WTC11 (cell line): ENCODE data around the gene ALMS1. TPM values are rescaled to one million over a fixed set of nuclear protein-coding genes. Genes with fewer than 3 reads are reported as not detected.

ENCODE experiments used
- ATAC-seq: fragments of 200-7000 bp; cut with Tn5 transposase; 2 replicates; pipeline ENCODE4 v1.10.0; 2021; ENCODE audit warnings: mild to moderate bottlenecking, moderate library complexity
- CTCF ChIA-PET: fragments of 300-600 bp; sonication (Branson Sonifier 250); formaldehyde crosslinking; loops from one replicate; lab custom pipeline; 2021; ENCODE audit warnings: antibody characterized with exemption; lab: Charles Lee
- POLR2A ChIA-PET: fragments of 350-600 bp; sonication (Branson Sonifier 250); formaldehyde crosslinking; loops from one replicate; lab custom pipeline; 2021; ENCODE audit warnings: antibody characterized with exemption; lab: Charles Lee
- DNase-seq: peaks from one replicate; pipeline ENCODE4 v3.0.0; 2021; ENCODE audit warnings: low spot score
- H3K27ac Mint-ChIP-seq: 2 replicates; pipeline ENCODE4 v1.8.0; 2021; ENCODE audit warnings: mixed read lengths
- H3K27me3 Mint-ChIP-seq: 2 replicates; pipeline ENCODE4 v1.8.0; 2021; ENCODE audit warnings: low read depth, mild to moderate bottlenecking, moderate library complexity, mixed read lengths
- H3K36me3 Mint-ChIP-seq: 2 replicates; pipeline ENCODE4 v1.8.0; 2021; ENCODE audit warnings: mixed read lengths
- H3K4me1 Mint-ChIP-seq: 2 replicates; pipeline ENCODE4 v1.8.0; 2022; ENCODE audit warnings: mixed read lengths
- H3K4me3 Mint-ChIP-seq: 2 replicates; pipeline ENCODE4 v1.8.0; 2021; ENCODE audit warnings: mild to moderate bottlenecking, moderate library complexity, mixed read lengths
- H3K9me3 Mint-ChIP-seq: 2 replicates; pipeline ENCODE4 v1.8.0; 2021; ENCODE audit warnings: mixed read lengths
- CBFB ChIP-seq: sonication (generic); formaldehyde crosslinking; IDR thresholded peaks from 2 replicates; pipeline ENCODE4 v1.8.1; 2022; ENCODE audit warnings: mild to moderate bottlenecking, low read depth, missing genetic modification reagents
- ESRRA ChIP-seq: sonication (generic); formaldehyde crosslinking; IDR thresholded peaks from 2 replicates; pipeline ENCODE4 v1.8.1; 2022; ENCODE audit warnings: mild to moderate bottlenecking, missing genetic modification reagents, borderline replicate concordance
- FOXK1 ChIP-seq: sonication (generic); formaldehyde crosslinking; IDR thresholded peaks from 2 replicates; pipeline ENCODE4 v1.8.0; 2022; ENCODE audit warnings: mild to moderate bottlenecking, moderate library complexity, missing genetic modification reagents
- IRF2 ChIP-seq: sonication (generic); formaldehyde crosslinking; IDR thresholded peaks from 2 replicates; pipeline ENCODE4 v1.8.0; 2022; ENCODE audit warnings: low read depth, missing genetic modification reagents, borderline replicate concordance
- MXD4 ChIP-seq: fragments of 250-450 bp; sonication (Bioruptor Pico); IDR thresholded peaks from 2 replicates; pipeline ENCODE4 v1.8.0; 2021; ENCODE audit warnings: mild to moderate bottlenecking, moderate library complexity, borderline replicate concordance
- NFATC4 ChIP-seq: fragments of 250-450 bp; sonication (Bioruptor Pico); IDR thresholded peaks from 2 replicates; pipeline ENCODE4 v1.9.0; 2021; ENCODE audit warnings: mild to moderate bottlenecking
- OVOL2 ChIP-seq: fragments of 250-450 bp; sonication (Bioruptor Pico); IDR thresholded peaks from 2 replicates; pipeline ENCODE4 v1.9.0; 2021; ENCODE audit warnings: mild to moderate bottlenecking, borderline replicate concordance
- RORB ChIP-seq: fragments of 250-450 bp; sonication (Bioruptor Pico); IDR thresholded peaks from 2 replicates; pipeline ENCODE4 v1.9.0; 2021; ENCODE audit warnings: mild to moderate bottlenecking
- TCF7 ChIP-seq: sonication (generic); formaldehyde crosslinking; IDR thresholded peaks from 2 replicates; pipeline ENCODE4 v1.8.0; 2022; ENCODE audit warnings: mild to moderate bottlenecking, low read depth, missing genetic modification reagents, moderate library complexity
- ZBTB21 ChIP-seq: sonication (generic); formaldehyde crosslinking; IDR thresholded peaks from 2 replicates; pipeline ENCODE4 v1.8.1; 2023; ENCODE audit warnings: mild to moderate bottlenecking, missing genetic modification reagents, borderline replicate concordance
- ZBTB43 ChIP-seq: sonication (generic); formaldehyde crosslinking; IDR thresholded peaks from 2 replicates; pipeline ENCODE4 v1.8.1; 2023; ENCODE audit warnings: mild to moderate bottlenecking, missing genetic modification reagents
- ZNF138 ChIP-seq: sonication (generic); formaldehyde crosslinking; conservative IDR thresholded peaks from 2 replicates; pipeline ENCODE4 v1.8.1; 2022; ENCODE audit warnings: mild to moderate bottlenecking, moderate library complexity, missing genetic modification reagents
- ZNF219 ChIP-seq: sonication (generic); formaldehyde crosslinking; IDR thresholded peaks from 2 replicates; pipeline ENCODE4 v1.8.0; 2023; ENCODE audit warnings: missing genetic modification reagents, mild to moderate bottlenecking, borderline replicate concordance
- ZNF263 ChIP-seq: sonication (generic); formaldehyde crosslinking; IDR thresholded peaks from 2 replicates; pipeline ENCODE4 v1.8.1; 2022; ENCODE audit warnings: low read depth, mild to moderate bottlenecking, moderate library complexity, missing genetic modification reagents
- ZSCAN18 ChIP-seq: fragments of 250-450 bp; sonication (Bioruptor Pico); IDR thresholded peaks from 2 replicates; pipeline ENCODE4 v2.1.2; 2022; ENCODE audit warnings: mild to moderate bottlenecking, moderate library complexity
- total RNA-seq: library from RNA; stranded (reverse); gene quantifications from 3 replicates; pipeline ENCODE4 v1.2.3, GENCODE V29; 2021
- TF ChIP-seq, protein P1 (sequence below): fragments of 250-450 bp; sonication (Bioruptor Pico); IDR thresholded peaks from 2 replicates; pipeline ENCODE4 v1.9.0; 2021; ENCODE audit warnings: mild to moderate bottlenecking, borderline replicate concordance
- TF ChIP-seq, protein P2 (sequence below): sonication (generic); formaldehyde crosslinking; IDR thresholded peaks from 2 replicates; pipeline ENCODE4 v1.8.1; 2023; ENCODE audit warnings: mild to moderate bottlenecking, missing genetic modification reagents
- TF ChIP-seq, protein P3 (sequence below): sonication (generic); formaldehyde crosslinking; IDR thresholded peaks from 2 replicates; pipeline ENCODE4 v1.8.1; 2022; ENCODE audit warnings: mild to moderate bottlenecking, moderate library complexity, missing genetic modification reagents

ALMS1 gene
- total RNA-seq, 1 experiment from 2014 or later = 37.3 TPM

DNA sequence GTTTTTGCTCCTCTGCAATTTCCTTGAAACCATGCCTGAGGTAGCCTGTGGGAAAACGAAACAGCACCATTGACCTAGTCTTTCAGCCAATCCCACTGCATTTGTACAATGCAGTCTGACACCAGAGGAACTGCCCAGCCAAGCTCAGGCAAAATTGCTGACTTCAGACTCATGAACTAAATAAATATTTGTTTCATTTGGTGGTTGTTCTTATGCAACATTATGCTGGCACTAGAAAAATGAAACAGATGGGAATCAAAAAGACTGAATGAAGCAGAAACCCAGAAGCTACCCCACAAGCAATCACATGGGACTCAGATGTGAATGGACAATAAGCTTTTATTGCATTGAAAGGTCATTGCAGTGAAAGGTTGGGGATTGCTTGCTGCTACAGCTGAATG, 254.9 kb downstream of the ALMS1 start (continued):
- TF ChIP-seq CBFB = no peak
- TF ChIP-seq RORB (CRISPR knock-in tag) = no peak

GRCh38 chr2:73640946-73641766, 255.5 kb downstream of the ALMS1 start:
- POLR2A ChIA-PET = no interaction called here
- H3K36me3 Mint-ChIP-seq = peaks cover 32% of the 10 kb centered on the region
- CTCF ChIA-PET = no interaction called here

GRCh38 chr2:73641767-73642062, 256.1 kb downstream of the ALMS1 start:
- CTCF ChIA-PET = no interaction called here

More at GRCh38 chr2:73640946-73641766, 255.5 kb downstream of the ALMS1 start:
- TF ChIP-seq RORB (CRISPR knock-in tag) = no peak
- no peak for TF ChIP-seq ZBTB43 (CRISPR knock-in tag)
- no peak for TF ChIP-seq ZNF219 (CRISPR knock-in tag)
- no peak for TF ChIP-seq ZBTB21
- TF ChIP-seq ZNF263 (CRISPR knock-in tag) = no peak
- no peak for TF ChIP-seq IRF2 (CRISPR knock-in tag)
- TF ChIP-seq, protein P1, sequence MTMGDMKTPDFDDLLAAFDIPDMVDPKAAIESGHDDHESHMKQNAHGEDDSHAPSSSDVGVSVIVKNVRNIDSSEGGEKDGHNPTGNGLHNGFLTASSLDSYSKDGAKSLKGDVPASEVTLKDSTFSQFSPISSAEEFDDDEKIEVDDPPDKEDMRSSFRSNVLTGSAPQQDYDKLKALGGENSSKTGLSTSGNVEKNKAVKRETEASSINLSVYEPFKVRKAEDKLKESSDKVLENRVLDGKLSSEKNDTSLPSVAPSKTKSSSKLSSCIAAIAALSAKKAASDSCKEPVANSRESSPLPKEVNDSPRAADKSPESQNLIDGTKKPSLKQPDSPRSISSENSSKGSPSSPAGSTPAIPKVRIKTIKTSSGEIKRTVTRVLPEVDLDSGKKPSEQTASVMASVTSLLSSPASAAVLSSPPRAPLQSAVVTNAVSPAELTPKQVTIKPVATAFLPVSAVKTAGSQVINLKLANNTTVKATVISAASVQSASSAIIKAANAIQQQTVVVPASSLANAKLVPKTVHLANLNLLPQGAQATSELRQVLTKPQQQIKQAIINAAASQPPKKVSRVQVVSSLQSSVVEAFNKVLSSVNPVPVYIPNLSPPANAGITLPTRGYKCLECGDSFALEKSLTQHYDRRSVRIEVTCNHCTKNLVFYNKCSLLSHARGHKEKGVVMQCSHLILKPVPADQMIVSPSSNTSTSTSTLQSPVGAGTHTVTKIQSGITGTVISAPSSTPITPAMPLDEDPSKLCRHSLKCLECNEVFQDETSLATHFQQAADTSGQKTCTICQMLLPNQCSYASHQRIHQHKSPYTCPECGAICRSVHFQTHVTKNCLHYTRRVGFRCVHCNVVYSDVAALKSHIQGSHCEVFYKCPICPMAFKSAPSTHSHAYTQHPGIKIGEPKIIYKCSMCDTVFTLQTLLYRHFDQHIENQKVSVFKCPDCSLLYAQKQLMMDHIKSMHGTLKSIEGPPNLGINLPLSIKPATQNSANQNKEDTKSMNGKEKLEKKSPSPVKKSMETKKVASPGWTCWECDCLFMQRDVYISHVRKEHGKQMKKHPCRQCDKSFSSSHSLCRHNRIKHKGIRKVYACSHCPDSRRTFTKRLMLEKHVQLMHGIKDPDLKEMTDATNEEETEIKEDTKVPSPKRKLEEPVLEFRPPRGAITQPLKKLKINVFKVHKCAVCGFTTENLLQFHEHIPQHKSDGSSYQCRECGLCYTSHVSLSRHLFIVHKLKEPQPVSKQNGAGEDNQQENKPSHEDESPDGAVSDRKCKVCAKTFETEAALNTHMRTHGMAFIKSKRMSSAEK (CRISPR knock-in tag) = no peak
- TF ChIP-seq NFATC4 = no peak
- TF ChIP-seq FOXK1 = no peak
- no peak for TF ChIP-seq MXD4
- no peak for TF ChIP-seq ZNF138 (CRISPR knock-in tag)
- Mint-ChIP-seq H3K27ac (no peak overlapping the region), H3K9me3 (peaks cover 49% of the 10 kb centered on the region), H3K27me3 (peaks cover 59% of the 10 kb centered on the region), H3K4me3 (no peak overlapping the region), H3K4me1 (no peaks in the 10 kb centered on the region)
- ATAC-seq = no peak
- no peak for DNase-seq

More at GRCh38 chr2:73641767-73642062, 256.1 kb downstream of the ALMS1 start:
- TF ChIP-seq OVOL2 (CRISPR knock-in tag) = no peak
- TF ChIP-seq ZSCAN18 (CRISPR knock-in tag) = no peak
- no peak for TF ChIP-seq ESRRA (CRISPR knock-in tag)
- no peak for TF ChIP-seq TCF7 (CRISPR knock-in tag)
- TF ChIP-seq, protein P2, sequence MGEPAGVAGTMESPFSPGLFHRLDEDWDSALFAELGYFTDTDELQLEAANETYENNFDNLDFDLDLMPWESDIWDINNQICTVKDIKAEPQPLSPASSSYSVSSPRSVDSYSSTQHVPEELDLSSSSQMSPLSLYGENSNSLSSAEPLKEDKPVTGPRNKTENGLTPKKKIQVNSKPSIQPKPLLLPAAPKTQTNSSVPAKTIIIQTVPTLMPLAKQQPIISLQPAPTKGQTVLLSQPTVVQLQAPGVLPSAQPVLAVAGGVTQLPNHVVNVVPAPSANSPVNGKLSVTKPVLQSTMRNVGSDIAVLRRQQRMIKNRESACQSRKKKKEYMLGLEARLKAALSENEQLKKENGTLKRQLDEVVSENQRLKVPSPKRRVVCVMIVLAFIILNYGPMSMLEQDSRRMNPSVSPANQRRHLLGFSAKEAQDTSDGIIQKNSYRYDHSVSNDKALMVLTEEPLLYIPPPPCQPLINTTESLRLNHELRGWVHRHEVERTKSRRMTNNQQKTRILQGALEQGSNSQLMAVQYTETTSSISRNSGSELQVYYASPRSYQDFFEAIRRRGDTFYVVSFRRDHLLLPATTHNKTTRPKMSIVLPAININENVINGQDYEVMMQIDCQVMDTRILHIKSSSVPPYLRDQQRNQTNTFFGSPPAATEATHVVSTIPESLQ = no peak
- TF ChIP-seq, protein P3, sequence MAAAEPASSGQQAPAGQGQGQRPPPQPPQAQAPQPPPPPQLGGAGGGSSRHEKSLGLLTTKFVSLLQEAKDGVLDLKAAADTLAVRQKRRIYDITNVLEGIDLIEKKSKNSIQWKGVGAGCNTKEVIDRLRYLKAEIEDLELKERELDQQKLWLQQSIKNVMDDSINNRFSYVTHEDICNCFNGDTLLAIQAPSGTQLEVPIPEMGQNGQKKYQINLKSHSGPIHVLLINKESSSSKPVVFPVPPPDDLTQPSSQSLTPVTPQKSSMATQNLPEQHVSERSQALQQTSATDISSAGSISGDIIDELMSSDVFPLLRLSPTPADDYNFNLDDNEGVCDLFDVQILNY = no peak
- no peak for TF ChIP-seq CBFB
- H3K27me3 Mint-ChIP-seq = peaks cover 65% of the 10 kb centered on the region
- H3K4me1 Mint-ChIP-seq = no peaks in the 10 kb centered on the region
- POLR2A ChIA-PET = no interaction called here
- peaks cover 51% of the 10 kb centered on the region for H3K9me3 Mint-ChIP-seq
- ATAC-seq (no peak), DNase-seq (no peak)
- peaks cover 32% of the 10 kb centered on the region for H3K36me3 Mint-ChIP-seq
- no peak overlapping the region for H3K27ac Mint-ChIP-seq
- no peak overlapping the region for H3K4me3 Mint-ChIP-seq
